Measurements from ENCODE around the gene TMOD2.

TMOD2 gene

DNA sequence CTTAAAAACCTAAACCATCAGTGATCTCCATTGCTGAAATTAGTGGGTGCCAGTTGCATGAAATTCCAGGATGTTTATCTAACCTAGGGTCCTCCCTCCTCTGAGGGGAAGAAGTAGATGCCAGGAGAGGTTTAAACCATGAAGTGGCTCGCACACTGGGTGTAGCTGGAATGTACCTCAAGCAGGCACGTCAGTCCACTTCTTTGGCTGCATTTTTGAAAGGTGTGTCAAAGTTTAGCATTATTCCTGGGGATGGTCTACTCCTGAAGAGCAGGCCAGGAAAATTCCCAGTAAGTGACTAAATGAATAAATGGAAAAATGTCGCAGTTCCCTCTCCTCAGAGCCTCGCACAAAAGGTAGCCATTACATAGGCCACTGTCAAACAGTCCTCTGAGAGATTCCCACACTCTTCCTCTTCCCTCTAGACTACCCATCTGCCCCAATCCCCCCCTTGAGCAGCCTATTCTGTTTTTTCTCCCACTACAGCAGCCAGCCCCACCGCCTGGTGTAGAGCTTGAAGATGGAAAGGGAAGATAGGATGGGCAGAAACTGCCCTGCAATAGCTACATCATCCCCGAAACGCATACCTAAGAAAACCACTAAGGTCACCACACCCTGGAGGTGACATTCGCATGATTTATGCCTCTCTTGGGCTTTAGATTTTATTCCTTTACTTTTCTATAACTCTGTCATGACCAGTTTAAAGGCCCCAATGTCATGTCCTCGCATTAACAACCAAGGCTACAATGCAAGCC, 77.4 kb downstream of the TMOD2 start:
- DNase-seq, result no peak

DNA sequence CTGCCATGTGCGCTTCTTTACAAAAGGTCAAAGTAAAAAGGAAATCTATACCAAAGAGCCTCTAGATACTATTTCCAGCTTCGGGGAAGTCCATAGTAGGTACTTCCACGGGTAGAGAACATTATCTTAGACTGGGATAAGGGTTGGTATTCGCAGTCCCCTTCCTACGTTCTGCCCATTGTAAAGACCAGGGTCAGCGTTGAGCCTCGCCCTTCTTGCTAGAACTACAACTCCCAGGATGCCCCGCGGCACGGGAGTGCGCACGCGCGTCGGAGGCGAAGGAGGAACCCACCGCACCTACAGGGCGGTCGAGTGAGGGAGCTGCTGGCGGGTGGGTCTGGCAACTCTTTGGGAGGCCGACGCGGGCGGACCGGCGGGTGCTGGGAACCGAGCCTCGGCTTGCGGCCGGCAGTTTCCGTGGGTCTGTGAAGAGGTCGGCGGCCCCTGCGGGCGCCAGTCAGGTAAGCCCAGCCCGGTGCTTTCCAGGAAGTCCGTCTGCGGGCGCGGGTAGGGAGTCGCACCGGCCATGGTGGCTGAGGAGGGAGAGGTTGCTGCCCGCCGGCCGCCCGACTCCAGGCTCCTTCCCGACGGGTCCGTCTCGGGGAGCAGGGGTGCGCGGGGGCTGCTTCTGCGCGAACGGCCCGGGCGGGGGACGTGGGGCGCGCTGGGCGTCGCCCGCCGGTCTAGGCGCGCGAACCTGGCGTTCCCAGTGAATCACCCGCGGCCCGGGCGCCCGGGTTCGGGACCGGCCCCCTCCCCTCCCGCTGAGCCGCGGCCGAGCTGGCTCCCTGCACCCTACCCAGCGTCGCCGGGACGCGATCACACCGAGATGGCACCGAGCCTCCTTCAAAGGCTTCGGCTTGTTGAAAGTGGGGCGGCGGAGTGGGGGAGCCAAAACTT, 78.2 kb downstream of the TMOD2 start, which contains the start of gene TMOD3:
TMOD3 (plus strand) TSS at position 278 of the 900 bp plus-strand sequence. CDS start 33,232 bp downstream, outside the sequence.
- peak; percentile 48 to 65 for DNase-seq

DNA sequence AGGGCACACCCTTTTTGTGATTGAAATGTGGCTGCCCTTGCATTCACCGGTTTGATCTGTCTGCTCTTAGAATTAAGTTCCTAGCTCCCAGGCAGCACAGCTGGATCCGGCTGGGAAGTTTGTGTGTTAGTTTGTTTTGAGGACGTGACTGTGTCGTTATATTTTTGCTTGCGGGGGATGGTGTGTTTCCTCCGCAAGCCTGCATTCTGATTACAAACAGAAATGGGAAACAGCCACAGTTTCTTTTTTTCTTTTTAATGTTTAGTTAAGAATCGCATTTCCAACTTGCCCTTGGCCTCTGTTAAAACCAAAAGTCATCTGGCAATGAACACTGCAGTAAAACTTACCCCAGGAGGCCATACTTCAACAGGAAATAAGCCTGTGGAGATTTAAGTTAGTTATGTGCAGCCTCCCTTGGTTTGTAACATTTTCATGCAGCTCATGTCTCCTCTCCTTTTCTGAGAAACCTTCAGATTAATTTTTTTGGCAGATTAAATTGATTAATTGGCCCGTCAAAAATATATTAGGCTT, 78.9 kb downstream of the TMOD2 start:
- no peak for DNase-seq

DNA sequence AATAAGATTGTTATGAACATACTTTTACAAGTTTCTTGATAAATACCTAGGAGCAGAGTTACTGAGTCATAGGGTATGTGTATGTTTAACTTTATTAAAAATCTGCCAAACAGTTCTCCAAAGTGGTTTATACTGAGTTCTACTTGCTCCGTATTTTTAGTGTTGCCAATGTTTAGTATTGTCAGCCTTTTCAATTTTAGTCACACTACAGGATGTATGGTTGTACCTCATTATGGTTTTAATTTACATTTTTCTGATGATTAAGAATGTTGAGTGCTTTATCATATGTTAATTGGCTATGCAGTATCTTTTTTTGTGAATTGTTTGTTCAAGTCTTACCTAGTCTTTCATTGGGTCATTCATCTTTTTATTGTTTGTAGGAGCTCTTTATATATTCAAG, 82.4 kb downstream of the TMOD2 start:
- no peak for DNase-seq

DNA sequence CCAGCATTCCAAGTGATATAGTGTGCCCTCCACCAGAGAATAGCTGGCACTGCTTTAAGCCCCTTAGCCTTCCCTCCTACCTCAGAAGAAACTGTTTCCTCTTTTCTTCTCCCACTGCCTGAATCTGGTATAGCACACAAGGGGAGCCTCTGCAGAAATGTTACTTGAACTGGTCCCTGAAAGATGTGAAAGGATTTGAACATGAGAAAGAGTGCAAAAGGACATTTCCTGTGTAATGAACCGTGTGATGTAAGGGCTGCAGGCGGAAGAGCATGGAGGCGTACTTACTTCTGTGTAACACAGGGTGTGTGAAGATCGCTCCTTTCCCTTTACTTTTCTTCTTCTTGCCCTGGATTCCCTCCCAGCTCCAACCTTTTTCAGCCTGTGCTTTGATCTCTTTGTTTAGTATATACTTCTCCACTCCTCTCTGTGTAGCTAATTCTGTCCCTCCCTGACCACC, 86.4 kb downstream of the TMOD2 start:
- no peak for DNase-seq

DNA sequence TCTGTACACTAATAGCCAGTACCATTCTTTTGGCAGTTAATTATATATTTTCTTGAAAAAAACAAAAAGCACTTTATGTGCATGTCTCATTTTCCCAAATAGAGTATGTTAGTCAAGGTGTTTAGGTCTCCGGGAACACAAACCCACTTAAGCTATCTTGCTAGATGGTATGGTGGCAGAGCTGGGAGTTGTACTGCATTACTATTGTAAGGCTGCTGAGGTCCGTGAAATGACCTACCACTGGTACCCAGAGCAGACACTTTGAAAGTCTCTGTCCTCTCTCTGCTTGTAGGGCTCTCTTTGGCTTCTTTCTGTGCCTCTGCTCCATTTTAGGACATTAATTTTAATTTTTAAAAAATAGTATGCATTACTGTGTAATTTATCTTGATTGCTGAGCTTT, 86.9 kb downstream of the TMOD2 start:
- no peak for DNase-seq

DNA sequence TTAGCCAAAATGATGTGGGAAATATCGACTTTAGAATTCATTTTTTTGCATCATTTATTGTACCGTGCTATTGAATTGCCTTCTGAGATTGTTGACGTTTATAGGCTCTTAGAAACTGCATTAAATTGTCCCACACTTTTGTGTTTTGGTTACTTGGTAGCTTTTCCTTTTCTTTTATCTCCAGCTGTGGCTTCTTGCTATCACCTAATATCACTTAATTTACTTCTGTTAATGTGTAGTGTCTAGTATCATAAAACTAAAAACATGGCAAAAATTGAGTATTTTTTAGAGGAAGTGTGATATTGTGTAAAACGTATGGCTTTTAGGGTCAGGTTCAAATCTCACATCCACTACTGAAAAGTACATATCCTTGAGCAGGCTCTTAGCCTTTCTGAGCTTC, 89.3 kb downstream of the TMOD2 start:
- no peak for DNase-seq

DNA sequence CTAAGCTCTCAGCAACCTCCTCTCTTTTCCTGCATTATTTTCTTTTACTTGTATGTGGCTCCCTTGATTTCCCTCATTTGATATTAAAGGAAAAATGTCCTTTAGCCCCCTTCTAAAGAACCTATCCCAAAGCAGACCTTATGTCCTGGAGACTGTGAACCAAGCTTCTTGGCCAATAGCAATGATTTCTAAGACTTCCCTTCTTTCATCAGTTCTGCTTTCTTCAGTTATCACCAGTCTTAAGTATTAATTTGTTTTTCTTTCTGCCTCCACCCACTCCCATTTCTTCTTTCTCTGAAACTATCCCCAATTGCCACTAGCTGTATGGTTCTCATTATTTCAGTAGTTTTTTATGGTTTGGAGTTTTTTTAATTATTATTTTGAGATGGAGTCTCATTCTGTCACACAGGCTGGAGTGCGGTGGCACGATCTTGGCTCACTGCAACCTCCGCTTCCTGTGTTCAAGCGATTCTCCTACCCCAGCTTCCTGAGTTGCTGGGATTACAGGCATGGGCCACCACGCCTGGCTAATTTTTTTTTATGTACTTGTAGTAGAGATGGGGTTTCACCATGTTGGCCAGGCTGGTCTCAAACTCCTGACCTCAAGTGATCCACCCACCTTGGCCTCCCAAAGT, 90.1 kb downstream of the TMOD2 start:
- no peak for DNase-seq

DNA sequence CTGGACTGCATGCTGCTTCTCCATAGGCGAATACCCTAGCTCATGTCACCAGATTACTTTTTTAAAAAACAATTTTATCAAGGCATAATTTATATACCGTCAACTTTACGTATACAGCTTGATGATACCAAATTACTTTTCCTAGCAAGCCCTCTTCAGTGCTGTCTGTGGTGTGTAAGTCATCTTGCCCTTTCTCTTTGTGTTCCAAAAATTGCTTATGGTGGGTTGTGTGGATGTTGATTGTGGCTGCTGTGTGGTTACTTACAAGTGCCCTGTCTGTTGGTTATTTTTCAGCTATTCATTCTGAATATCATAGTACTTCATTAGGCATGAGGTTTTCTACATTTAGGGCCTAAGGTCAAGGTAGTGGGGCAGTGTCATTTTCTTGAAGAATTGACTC, 90.9 kb downstream of the TMOD2 start:
- no peak for DNase-seq

DNA sequence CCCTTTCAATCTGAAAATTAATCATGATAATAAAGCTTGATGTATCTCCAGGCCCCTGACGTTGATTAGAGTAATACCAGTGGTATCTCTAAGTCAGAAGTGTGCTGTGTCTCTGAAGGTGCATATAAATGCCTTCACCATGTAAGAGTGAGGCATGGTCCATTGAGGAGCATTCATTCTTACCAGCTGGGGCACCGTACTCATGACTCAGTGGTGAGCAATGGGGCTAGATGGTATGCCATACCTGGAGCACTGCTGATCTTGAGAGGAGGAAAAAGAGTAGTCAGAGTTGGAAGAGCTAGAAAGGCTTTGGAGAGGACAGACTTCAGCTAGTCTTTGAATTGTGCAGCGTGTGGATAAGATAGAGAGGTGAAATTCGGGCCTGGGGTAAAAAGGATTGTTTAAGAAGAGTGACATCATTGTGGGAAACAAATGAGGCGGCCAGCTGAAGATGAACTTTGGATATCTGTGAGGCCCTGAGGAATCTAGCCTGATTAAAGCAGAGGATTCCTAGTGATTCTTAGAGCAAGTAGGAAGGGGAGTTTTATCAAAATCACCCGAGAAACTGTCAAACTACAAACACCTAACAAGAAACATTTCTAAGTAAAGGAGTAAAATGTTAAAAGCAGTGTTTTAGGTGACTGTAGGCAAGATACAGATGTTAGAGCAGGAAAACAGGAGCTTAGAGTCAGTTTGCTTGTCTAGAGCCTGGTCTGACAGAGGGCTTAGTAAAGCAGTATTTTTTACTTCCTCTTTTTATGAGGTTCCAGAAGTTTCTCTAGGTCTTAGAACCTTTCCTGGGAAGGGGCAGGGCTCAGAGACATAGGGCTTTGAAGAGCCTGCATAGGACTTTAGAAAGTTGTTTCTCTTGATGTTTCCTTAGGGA, 91.7 kb downstream of the TMOD2 start:
- DNase-seq, result no peak

DNA sequence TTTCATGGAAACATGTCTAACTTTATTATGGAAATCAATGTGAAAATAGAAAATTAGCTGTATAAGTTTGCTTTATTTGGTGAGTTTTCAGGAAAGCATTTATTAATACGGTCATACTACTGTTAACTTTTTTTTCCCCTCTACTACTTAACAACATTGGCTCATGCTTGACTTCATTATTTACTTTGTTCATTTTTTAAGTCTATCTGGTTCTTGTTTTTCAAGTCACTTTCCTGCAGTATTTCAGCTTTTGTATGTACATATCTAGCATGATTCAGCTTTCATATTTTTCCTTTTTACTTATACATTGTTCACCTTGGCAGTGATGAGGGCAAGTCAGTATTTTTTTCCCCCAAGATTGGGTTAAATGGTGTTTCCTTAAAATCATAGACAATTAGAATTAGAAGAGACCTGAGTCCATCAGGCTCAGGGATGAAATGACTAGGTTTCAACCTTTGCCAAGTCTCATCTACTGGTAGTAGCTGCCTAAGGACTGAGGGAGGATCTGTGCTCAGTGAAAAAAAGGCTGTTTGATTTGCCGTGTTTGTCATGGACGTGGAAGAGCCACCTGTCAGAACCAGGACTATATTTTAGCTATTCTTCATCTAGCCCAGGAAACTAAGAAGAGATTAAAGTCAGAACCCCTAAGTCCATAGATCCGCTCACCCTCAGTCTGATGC, 93.5 kb downstream of the TMOD2 start:
- no peak for DNase-seq

DNA sequence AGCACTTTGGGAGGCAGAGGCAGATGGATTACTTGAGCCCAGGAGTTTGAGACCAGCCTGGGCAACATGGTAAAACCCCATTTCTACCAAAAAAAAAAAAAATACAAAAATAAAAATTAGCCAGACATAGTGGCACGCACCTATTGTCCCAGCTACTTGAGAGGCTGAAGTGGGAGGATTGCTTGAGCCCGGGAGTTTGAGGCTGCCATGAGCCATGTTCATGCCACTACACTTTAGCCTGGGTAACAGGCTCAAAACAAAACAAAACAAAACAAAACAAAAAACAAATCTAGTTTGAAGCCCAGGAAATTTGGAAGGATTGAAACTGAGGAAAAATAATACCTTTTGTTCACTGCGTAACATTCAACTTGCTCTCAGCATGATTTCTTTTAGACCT, 94.7 kb downstream of the TMOD2 start:
- DNase-seq, result no peak

DNA sequence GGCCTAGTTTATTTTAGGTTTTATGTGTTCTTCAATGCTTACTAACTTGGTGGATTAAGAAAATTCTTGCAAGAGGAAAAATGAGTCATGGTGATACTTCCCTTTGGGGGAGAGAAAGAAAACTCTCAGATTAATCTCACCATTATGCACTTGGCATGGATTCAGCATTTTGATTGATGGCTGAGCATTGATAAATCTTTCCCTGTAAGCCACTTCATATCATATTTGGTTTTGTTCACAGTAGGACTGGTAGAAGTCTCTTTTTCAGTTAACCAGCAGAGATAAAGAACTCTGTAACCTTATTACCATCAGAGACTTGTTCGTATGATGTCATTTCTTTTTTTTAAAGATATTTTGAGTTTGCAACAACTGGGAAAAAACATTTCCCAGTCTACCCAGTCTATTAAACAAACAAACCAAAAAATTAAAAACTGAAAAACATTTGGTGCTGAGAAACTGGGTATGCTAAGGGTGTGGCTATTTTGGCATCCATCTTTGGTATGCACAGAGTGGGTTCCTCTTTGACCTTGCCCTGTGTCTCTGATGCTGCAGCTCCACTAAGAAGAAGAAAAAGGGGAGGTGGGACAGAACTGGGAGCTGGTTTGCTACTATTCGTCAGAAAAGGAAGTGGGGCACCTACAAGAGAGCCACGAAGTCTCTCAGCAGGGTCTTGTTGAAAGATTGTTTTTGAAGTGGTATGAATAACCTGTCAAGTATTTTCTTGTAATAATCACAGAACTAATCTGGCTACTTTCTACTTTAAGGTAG, 95.2 kb downstream of the TMOD2 start:
- DNase-seq, result no peak

DNA sequence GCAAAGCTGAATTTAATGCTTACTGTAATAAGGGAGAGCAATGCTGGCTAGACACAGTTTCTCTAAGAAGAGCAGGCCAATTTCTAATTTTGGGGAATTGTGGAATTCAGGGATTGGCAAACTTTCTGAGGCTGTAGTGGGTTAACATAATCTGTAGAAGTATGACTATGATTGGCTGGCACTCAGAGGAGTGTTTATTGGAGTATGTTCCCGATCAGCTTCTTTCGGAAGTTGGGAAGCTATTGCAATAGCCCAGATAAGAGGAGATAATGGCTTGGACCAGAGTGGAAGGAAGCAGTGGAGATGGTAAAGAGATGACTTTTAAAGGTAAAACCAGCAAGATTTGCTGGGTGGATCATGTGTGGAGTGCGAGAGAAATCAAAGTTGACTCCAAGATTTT, 97.4 kb downstream of the TMOD2 start:
- DNase-seq, result no peak

DNA sequence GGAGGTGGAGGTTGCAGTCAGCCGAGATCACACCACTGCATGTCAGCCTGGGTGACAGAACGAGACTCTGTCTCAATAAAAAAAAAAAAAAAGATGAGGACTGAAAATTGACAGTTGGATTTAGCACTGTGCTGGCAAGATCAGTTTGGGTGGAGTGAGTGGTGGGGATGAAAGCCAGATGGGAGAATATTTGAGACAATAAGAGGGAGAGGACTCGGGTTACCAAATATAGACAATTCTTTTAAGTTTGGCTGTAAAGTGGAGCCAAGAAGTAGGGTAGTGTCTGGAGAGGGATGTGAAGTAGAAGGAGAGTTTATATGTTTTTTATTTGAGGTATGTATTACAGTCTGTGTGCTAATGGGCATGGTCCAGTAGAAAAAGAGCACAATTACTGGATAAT, 98.5 kb downstream of the TMOD2 start:
- DNase-seq, result no peak

DNA sequence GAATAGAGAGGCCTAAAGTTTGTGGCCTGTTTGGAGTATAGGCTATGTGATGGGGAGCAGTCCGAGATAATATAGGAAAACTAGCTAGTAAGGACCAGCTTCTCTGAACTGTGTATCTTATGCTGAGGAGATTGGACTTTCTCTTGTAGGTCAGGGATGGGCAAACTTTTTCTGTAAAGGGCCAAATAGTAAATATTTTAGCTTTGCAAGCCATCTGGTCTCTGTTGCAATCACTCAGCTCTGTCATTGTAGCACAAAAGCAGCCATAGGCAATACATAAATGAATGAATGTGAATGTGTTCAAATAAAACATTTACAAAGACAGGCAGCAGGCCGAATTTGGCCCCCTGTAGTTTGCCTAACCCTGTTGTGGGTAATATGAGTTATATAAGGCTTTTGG, 102.6 kb downstream of the TMOD2 start:
- DNase-seq, result no peak

DNA sequence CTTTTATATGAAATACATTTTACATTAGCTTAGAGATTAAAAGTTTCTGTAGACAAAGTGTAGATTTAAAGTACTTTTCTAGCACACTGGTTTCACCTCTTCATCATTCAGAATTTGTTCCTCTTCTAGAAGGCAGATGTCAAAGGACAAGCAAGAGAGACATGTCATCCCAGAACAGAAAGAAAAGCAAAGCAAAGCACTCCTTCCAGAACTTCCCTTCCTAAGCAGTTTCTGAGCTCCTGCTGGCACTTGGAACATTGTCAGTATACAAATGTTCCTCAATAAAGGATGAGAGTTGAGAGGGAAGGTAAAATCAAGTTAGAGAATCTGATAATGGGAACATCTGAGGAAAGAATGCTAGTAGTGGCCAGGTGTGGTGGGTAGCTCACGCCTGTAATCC, 104.2 kb downstream of the TMOD2 start:
- no peak for DNase-seq

DNA sequence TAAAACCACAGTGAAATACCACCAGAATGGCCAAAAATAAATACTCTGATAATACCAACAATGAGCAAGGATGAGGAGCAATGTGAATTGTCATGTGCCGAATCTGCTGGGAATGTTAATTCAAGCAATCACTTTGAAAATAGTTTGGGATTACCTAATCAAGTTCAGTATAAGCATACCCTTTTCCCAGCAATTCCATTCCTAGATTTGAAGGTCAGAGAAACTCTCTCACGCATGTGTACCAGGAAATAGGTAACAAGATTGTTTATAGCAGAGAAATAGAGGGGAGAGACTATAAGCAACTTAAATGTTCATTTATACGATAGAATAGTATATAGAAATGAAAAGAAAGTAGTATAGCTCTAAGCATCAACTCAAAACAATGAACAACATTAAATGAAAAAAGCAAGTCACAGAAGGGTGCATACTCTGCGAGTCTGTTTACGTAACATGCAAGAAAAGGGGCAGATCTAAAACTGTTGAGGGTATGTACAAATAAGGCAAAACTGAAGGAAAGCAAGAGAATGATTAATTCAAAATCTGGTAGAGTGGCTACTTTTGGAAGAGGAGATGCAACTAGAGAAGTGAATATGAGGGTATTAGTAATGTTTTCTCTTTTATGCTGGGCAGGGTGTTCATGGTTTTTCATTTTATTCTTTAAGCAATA, 105.5 kb downstream of the TMOD2 start:
- DNase-seq, result no peak

DNA sequence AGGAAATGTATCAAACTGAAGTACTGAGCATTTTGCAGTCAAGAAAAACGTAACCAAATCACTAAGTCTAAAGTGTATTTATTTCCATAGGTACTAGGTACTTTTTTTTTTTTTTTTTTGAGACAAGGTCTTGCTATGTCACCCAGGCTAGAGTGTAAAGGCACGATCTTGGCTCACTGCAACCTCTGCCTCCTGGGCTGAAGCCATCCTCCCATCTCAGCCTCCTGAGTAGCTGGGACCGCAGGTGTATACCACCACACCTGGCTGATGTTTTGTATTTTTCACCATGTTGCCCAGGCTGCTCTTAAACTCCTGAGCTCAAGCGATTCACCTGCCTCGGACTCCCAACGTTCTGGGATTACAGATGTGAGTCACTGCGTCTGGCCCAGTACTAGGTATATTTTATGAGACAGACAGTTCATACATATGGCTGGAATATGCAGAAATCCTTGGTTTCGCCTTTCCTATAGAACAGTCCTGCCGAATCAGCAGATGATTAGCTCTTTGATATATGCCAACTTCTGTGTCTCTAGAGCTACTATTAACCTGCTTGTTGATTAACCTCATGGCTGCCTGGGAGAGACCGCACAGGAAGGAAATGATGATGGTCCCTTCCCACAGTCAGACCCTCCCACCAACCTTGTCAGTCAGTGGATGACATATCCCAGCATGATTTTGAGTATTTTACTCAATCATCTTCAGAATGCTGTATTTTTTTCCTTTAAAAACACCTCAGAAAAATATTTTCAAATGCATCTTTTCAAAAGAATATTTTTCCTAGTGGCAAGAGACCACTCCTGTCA, 110.4 kb downstream of the TMOD2 start:
- DNase-seq, result no peak

Data from NCI-H1930 (cell line).